HG02759 (cell line): Measurements from ENCODE around the gene SRP54.
"Not testable (repeated sequence)": the region's sequence is repeated elsewhere in the genome, so short reads cannot be mapped to it uniquely, and the experiment has no call there.

ENCODE experiments used
- ATAC-seq: cut with Tn5 transposase; IDR thresholded peaks from one replicate; pipeline ENCODE4 v1.9.1; 2021; ENCODE audit warnings: mild to moderate bottlenecking, moderate library complexity; ENCODE audit not compliant: unreplicated experiment

SRP54 gene

GRCh38 chr14:34983148-34983760 lies 462 bp downstream of the SRP54 start:
- peak; percentile 26 for ATAC-seq

- no peak for ATAC-seq
Measured at GRCh38 chr14:34983786-34984185, 994 bp downstream of the SRP54 start.

GRCh38 chr14:34985740-34986139 lies 2.9 kb downstream of the SRP54 start:
- ATAC-seq = no peak

GRCh38 chr14:34987180-34987579 lies 4.4 kb downstream of the SRP54 start:
- ATAC-seq = no peak

GRCh38 chr14:34989762-34990161 lies 7.0 kb downstream of the SRP54 start:
- ATAC-seq = no peak

- ATAC-seq = no peak
Measured at GRCh38 chr14:34993426-34993825, 10.6 kb downstream of the SRP54 start.

- no peak for ATAC-seq
Measured at GRCh38 chr14:34994668-34995067, 11.9 kb downstream of the SRP54 start.

GRCh38 chr14:34997762-34998161 lies 15.0 kb downstream of the SRP54 start:
- ATAC-seq = no peak

- no peak for ATAC-seq
Measured at GRCh38 chr14:34999500-34999899, 16.7 kb downstream of the SRP54 start.

- no peak for ATAC-seq
Measured at GRCh38 chr14:35001621-35002020, 18.8 kb downstream of the SRP54 start.

- no peak for ATAC-seq
Measured at GRCh38 chr14:35004839-35005238, 22.0 kb downstream of the SRP54 start.

GRCh38 chr14:35016568-35016967 lies 33.8 kb downstream of the SRP54 start:
- no peak for ATAC-seq

- ATAC-seq = no peak
Measured at GRCh38 chr14:35020713-35021112, 37.9 kb downstream of the SRP54 start.

- ATAC-seq = no peak
Measured at GRCh38 chr14:35028435-35028834, 45.6 kb downstream of the SRP54 start.

- no peak for ATAC-seq
Measured at GRCh38 chr14:35032562-35032961, 49.8 kb downstream of the SRP54 start.

GRCh38 chr14:35034440-35034833 lies 51.6 kb downstream of the SRP54 start:
- no peak for ATAC-seq

GRCh38 chr14:35034944-35035554 lies 52.3 kb downstream of the SRP54 start:
- ATAC-seq = not testable (repeated sequence)

- not testable (repeated sequence) for ATAC-seq
Measured at GRCh38 chr14:35038312-35038711, 55.5 kb downstream of the SRP54 start.

GRCh38 chr14:35042632-35043031 lies 59.8 kb downstream of the SRP54 start:
- no peak for ATAC-seq

- ATAC-seq = no peak
Measured at GRCh38 chr14:35043046-35043445, 60.3 kb downstream of the SRP54 start.

GRCh38 chr14:35044939-35045797 lies 62.4 kb downstream of the SRP54 start:
- ATAC-seq = no peak

GRCh38 chr14:35045798-35046047 lies 62.9 kb downstream of the SRP54 start:
- ATAC-seq = no peak
